Uterus (tissue), 4 donors: ENCODE measurements around the gene ADAMTSL4. TPM values are rescaled to one million over a fixed set of nuclear protein-coding genes. Genes with fewer than 3 reads are reported as not detected.

Experiments used
- DNase-seq, 2 donors: peaks; one replicate each; pipeline ENCODE4 v3.0.0-alpha.2; 2019 to 2020
- H3K27ac ChIP-seq, 2 donors: fragments of 200-600 bp; sonication (generic); 1 replicate in 1 of 2; 2 replicates in 1 of 2; pipeline ENCODE4 v1.5.1; 2016 to 2018
- H3K27me3 ChIP-seq, 2 donors: fragments of 200-600 bp; sonication (generic); one replicate each; pipeline ENCODE4 v1.5.1; 2018 to 2019; ENCODE audit warnings: control low read depth in 1 of 2
- H3K36me3 ChIP-seq, 2 donors: fragments of 200-600 bp; sonication (generic); one replicate each; pipeline ENCODE4 v1.5.1; 2019; ENCODE audit warnings: control low read depth in 1 of 2
- H3K4me1 ChIP-seq, 2 donors: fragments of 200-600 bp; sonication (generic); one replicate each; pipeline ENCODE4 v1.5.1; 2018 to 2019; ENCODE audit warnings: control low read depth in 1 of 2
- H3K4me3 ChIP-seq, 2 donors: fragments of 200-600 bp; sonication (generic); 1 replicate in 1 of 2; 2 replicates in 1 of 2; pipeline ENCODE4 v1.5.1; 2018 to 2019; ENCODE audit warnings: mild to moderate bottlenecking in 1 of 2
- H3K9me3 ChIP-seq, 2 donors: fragments of 200-600 bp; sonication (generic); one replicate each; pipeline ENCODE4 v1.5.1; 2019; ENCODE audit warnings: control low read depth in 1 of 2
- CTCF ChIP-seq, 4 experiments: fragments of 200-600 bp in 2 of 4; fragments of 450-650 bp in 2 of 4; sonication (generic) in 2 of 4; IDR thresholded peaks; one replicate each; pipeline ENCODE4 v1.5.1; 2016 to 2019; ENCODE audit warnings: antibody characterized with exemption in 4 of 4, mild to moderate bottlenecking in 2 of 4, moderate library complexity in 1 of 4
- POLR2A ChIP-seq, 2 donors: fragments of 450-650 bp; IDR thresholded peaks; one replicate each; pipeline ENCODE4 v1.6.1; 2016; ENCODE audit warnings: antibody characterized with exemption in 2 of 2, mild to moderate bottlenecking in 1 of 2, moderate library complexity in 1 of 2
- intact Hi-C: fragments of 100-400 bp; cut with DNase I; formaldehyde crosslinking; loops from one replicate; pipeline ENCODE4 v1.15.1; 2023; ENCODE audit warnings: low total_unique reads
- total RNA-seq, 4 donors: library from RNA; depleted of rRNA in 3 of 4; stranded (reverse); fragments of >200 nt in 3 of 4; gene quantifications; one replicate each; pipeline versions ENCODE4 v1.1.0 to v1.2.4, GENCODE V29; 2014 to 2023
- donor health status: DM: yes; HTN: yes; CAD: no.

Gene ADAMTSL4
- total RNA-seq, 4 donors from 2014 or later: 15.9 to 133 (median 35.4) TPM

- no peaks in the 10 kb centered on the region for H3K4me1 ChIP-seq
- DNase-seq: no peak
- H3K27me3 ChIP-seq: no peaks in the 10 kb centered on the region
- intact Hi-C loops: no loop called here
- peak overlapping the region; percentile 48 to 57 for H3K4me3 ChIP-seq
- no peaks in the 10 kb centered on the region for H3K9me3 ChIP-seq
- H3K36me3 ChIP-seq: no peaks in the 10 kb centered on the region
- peak overlapping the region; percentile 85 to 86 for H3K27ac ChIP-seq
- TF ChIP-seq CTCF (IDR thresholded peaks at IDR 0.05) (no peak), POLR2A (IDR thresholded peaks at IDR 0.05) (no peak)
Measured at GRCh38 chr1:150514913-150515327, 34.3 kb upstream of the ADAMTSL4 start.

DNA sequence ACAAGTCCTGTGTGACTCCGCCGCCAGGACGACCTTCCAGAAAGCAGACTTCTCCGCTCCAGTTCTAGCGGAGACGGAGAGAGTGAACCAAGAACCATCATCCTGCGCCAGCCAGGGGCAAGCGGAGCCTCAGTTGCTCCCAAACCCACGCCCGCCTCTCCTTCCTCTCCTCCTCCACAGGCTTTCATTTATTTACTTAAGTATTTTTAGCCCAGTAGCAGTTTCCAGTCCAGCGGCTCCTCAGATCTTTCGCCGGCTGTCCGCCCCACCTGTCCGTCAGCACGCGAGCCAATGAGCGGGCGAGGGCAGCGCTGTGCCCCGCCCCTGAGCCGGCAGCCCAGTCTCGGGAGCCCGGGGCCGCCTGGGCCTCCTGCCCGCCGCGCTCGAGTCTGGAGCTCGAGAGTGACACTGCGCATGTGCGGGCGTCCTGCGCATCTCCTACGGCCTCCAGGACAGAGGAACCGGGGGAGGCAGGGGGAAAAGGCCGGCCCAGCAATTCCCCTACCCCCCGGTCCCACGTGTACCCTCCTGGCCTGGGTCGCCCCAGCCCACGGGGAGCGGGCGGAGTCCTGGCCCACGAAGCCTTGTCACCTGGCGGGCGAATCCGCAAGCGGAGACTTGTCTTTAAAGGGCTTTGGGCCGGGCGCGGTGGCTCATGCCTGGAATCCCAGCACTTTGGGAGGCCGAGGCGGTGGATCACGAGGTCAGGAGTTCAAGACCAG is 33.7 kb upstream of the ADAMTSL4 start, which contains the start of gene FALEC:
Gene FALEC (plus strand): TSS at position 425 of the 722 bp plus-strand sequence.
- intact Hi-C loops: no loop called here
- peak within 1 kb of the TSS; percentile 48 to 57 for H3K4me3 ChIP-seq
- peak within 1 kb of the TSS; percentile 85 to 86 for H3K27ac ChIP-seq
- H3K9me3 ChIP-seq: no peaks in the 10 kb centered on the region
- H3K36me3 ChIP-seq: no peaks in the 10 kb centered on the region
- TF ChIP-seq CTCF (IDR thresholded peaks at IDR 0.05) (peak in 3 of 4 experiments; percentile 3 to 37 (median 9)), POLR2A (IDR thresholded peaks at IDR 0.05) (peak; percentile 51 to 63)
- H3K4me1 ChIP-seq: no peaks in the 10 kb centered on the region
- H3K27me3 ChIP-seq: no peaks in the 10 kb centered on the region
- peak; percentile 96 to 97 for DNase-seq

DNA sequence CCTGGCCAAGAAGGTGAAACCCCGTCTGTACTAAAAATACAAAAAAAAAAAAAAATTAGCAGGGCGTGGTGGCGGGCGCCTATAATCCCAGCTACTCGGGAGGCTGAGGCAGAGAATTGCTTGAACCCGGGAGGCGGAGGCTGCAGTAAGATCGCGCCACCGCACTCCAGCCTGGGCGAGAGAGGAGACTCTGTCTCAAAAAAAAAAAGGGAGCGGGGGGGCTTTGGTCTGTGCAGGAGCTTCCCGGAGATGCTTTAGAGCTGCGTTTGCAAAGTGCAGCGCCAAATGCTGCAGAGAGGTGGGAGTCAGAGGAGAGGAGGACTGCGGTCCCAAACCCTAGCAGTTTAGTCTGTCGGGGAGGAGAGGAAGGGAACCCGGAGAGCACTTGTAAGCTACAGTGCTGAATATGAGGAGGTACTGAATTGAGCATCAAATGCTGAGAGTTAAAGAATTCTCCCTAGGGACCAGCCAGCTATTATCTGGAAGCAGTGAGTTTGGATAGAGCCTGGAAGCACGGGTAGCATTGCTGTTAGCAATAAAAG is 33.1 kb upstream of the ADAMTSL4 start:
- intact Hi-C loops: no loop called here
- peak; percentile 29 to 30 for DNase-seq
- TF ChIP-seq POLR2A (IDR thresholded peaks at IDR 0.05) (no peak), CTCF (IDR thresholded peaks at IDR 0.05) (peak in 1 of 4 experiments; percentile 4)
- H3K9me3 ChIP-seq: no peaks in the 10 kb centered on the region
- H3K36me3 ChIP-seq: no peaks in the 10 kb centered on the region
- H3K4me3 ChIP-seq: peak overlapping the region; percentile 48 to 57
- H3K4me1 ChIP-seq: no peaks in the 10 kb centered on the region
- no peaks in the 10 kb centered on the region for H3K27me3 ChIP-seq
- peak overlapping the region; percentile 85 to 86 for H3K27ac ChIP-seq

- no peak for TF ChIP-seq POLR2A (IDR thresholded peaks at IDR 0.05)
- TF ChIP-seq CTCF (IDR thresholded peaks at IDR 0.05): no peak
- Histone ChIP-seq H3K9me3 (no peaks in the 10 kb centered on the region), H3K27ac (peak overlapping the region; percentile 85 to 86), H3K4me1 (no peaks in the 10 kb centered on the region), H3K27me3 (no peaks in the 10 kb centered on the region), H3K4me3 (no peak overlapping the region), H3K36me3 (no peaks in the 10 kb centered on the region)
- intact Hi-C loops: no loop called here
- no peak for DNase-seq
Measured at GRCh38 chr1:150516616-150517015, 32.6 kb upstream of the ADAMTSL4 start.
